Stimulated activated CD4-positive, alpha-beta T cell treated with anti-CD3 and anti-CD28 coated beads, Interleukin-4, amount 100 ng/mL, for 1 hour (primary cell): ENCODE results near the gene PGLYRP2.
"Not testable (repeated sequence)": the region's sequence is repeated elsewhere in the genome, so short reads cannot be mapped to it uniquely, and the experiment has no call there.

ENCODE experiments used
- DNase-seq: peaks from one replicate; pipeline ENCODE4 v3.0.0-alpha.2; 2020

PGLYRP2 gene

DNA sequence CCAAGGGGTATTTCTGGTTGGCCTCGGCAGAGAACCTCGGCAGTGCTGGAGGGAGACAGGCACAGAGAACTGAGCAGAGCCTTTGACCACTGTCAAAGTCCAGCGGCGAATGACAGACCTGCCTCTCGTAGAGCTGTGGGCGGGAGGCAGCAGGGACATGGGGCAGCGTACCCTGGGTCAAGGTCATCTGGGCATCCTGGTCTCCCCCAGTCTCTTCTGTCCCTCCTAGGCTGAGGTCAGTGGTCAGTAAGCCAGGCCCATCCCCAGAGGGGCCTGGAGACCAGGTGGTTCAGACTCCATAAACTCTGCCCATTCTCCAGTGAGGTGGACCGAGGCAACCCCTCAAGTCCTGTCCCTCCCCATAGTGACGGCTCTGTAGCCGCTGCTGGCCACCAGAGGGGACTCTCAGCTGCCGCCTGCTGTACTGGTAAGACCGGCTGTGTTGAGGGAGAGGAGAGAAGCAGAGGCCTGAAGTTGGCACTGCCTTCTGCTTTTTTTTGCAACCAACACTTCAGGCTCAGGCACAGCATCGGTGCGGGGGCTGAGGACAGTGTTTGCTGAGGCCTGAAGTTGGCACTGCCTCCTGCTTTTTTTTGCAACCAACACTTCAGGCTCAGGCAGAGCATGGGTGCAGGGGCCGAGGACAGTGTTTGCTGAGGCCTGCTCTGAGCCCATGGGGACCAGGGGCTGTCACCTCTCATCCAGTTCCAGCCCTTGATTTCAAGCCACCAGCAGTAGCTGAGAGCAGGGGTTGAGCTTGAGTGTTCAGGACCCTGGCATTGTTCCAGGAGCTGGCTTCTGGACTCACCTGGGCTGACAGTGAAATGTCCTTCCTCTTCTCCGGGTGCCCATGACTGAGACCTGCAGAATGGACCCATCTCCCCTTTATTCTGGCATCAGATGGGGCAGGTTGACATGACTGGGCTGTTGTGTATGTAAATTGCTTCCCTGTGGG lies at the start of gene PGLYRP2:
Gene PGLYRP2, minus strand, starts transcription at position 111 of the 955 bp plus-strand sequence. CDS start 130 bp downstream, outside the sequence.
- no peak for DNase-seq

- no peak for DNase-seq
These were observed 48.4 kb upstream of the PGLYRP2 start for GRCh38 chr19:15527705-15528104.

DNA sequence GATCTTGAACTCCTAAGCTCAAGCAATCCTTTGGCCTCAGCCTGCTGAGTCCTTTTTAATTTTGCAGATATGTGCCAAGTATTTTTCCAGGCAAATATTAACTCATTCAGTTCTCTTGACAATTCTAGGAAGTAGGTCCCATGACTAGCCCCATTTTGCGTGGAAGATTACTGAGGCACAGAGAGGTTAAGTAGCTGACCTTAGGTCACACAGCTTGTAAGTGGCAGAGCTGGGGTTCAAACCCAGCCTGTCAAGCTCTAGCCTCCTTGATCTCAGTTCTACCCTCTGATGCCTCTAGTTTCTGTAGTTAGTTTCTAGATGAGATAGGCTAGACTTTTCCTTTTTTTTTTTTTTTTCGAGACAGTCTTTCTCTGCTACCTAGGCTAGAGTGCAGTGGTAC lies 47.1 kb upstream of the PGLYRP2 start:
- no peak for DNase-seq

GRCh38 chr19:15525291-15525690 lies 46.0 kb upstream of the PGLYRP2 start:
- no peak for DNase-seq

DNA sequence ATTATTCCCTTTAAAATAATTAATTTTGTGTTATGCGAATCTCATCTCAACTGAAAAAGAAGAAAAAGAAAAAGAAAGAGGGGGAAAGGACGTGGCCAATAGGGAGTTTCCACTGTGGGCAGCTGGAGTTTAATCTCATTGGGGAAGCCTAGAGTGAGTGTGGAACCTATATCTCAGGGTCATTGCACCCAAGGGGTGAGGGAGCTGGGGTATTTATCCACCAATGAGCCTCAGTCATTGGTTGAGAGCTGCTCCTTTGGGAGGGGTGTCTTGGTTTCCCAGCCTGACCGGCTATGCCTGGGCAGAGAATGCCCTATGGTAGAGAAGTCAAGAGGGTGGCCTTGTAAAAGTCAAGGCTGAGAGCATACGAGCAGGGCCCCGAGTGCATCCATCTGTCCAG lies 45.5 kb upstream of the PGLYRP2 start:
- no peak for DNase-seq

DNA sequence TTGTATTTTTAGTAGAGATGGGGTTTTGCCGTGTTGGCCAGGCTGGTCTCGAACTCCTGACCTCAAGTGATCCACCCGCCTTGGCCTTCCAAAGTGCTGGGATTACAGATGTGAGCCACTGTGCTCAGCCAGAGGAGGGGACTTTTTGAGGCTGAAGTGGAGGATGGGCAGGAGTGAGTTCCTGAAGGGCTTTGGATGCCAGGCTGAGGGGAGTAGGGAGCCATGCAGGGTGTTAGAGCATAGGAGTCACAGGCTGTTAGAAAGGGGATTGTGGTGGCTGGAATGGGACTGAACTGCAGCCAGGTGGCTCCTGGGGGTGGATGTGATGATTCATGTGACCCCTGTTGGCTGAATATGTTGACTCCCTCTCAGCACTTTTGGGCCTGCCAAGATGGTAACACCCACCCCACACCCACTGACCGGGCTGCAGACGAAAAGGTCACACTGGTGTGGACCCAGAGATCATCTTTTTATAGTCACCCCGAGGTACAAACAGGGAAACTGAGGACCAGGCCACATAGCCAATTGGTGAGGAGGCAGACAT lies 40.2 kb upstream of the PGLYRP2 start:
- DNase-seq = no peak

- DNase-seq = no peak
These were observed 38.5 kb upstream of the PGLYRP2 start for GRCh38 chr19:15517778-15518177.

DNA sequence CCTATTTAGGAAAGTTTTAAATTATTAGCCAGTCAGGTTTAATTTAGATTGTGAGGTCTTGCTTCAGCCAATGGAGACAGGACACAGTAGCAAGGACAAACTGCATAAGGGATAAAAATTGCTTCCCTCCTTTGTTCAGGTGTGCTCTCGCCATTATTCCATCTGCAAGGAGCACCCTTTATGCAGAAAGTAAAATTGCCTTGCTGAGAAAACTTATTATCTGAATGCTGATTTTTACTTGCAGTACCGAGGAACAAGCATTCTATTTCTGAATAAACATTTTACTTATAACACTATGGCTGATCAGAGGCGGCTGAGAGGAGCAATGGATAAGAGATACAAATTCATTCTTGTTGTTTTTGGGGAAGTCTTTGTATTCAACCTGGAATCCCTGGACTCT lies 37.1 kb upstream of the PGLYRP2 start:
- no peak for DNase-seq

DNA sequence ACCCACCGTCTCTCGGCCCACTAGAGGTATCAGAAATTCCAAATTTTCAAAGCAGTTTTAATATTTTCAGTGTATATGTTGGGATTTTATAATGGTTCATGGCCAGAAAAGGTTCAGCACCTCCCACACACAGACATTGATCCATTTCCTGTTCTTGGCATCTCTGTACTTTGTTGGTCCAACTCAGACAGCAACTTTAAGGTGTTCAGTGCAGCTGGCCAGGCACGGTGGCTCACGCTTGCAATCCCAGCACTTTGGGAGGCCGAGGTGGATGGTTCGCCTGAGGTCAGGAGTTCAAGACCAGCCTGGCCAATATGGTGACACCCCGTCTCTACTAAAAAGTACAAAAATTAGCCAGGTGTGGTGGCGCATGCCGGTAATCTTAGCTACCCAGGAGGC lies 35.9 kb upstream of the PGLYRP2 start:
- not testable (repeated sequence) for DNase-seq

GRCh38 chr19:15511671-15512424 lies 32.5 kb upstream of the PGLYRP2 start:
- DNase-seq = no peak

DNA sequence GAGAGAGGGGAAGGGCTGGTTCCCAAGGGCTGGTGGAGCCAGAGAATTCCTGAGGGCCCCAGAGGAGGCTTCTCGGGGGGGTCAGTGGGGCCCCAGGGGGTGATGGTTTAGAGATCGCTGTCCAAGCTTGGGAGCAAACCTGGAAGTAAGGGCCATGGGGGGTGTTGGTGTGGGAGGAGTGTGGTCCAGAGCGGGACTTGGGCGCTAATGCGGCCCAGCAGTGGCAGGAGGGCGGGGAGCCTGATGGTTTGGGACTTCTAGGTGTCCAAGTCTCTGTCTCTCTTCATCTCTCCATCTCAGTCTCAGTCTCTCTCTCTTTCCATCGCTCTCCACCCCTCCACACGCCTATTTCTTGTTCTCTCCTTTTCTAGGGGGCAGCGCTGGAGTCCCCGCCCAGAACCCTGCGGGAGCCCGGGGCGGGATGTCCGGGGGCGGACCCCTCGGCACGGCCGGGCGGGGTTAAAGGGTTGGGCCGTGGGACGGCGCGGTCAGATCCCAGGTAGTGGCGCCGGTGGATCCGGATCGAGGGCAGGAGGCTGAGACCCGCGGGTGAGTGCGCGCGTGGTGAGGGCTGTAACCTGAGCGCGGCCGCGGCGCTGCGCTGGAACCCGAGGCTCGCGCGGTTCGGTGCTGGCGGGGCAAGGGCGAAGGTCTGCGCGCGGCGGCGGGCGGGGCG lies 28.9 kb upstream of the PGLYRP2 start, which contains the start of gene CYP4F22:
Gene CYP4F22, plus strand, starts transcription at position 491 of the 676 bp plus-strand sequence. CDS start 16,812 bp downstream, outside the sequence.
- peak; percentile 15 for DNase-seq

DNA sequence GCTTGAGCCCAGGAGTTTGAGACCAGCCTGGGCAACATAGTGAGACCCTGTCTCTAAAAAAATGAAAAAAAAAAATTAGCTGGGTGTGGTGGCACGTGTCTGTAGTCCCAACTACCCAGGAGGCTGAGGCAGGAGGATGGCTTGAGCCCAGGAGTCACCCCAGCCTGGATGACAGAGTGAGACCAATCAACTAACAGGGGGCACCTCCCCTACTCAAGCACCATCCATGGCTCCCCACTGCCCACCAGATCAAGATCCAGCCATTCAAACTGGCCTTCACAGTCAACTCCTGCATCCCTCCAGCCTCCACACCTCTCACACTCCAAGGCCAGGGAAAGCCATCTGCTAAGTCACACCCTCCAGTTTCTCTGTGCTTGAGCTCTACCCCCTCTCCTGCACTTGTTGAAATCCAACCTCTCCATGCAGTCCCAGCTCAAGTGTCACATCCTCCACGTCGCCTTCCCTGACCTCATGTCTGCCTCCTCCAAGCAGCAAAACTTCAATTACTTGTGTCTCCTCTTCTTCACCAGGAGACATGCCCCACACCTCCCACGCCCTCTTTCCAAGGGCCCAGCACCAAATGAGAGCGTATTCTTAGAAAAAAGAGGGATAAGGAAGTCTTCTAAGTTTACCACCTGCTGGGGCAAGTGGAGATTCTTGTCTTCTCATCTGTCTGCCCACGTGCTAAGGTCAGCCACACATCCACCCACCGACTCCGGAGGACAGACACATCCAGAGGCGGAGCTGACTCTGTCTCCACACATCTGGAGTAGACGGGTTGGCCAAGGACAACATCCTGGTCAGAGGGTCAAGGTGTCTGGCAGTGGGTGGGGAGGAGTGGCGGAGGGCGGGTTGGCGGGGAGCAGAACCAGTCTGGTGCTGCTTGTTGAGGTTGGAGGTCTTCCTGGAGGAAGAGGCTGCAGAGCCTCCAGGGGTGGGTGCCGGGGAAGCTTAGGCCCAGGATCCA lies 28.1 kb upstream of the PGLYRP2 start:
- DNase-seq = no peak

- no peak for DNase-seq
These were observed 26.8 kb upstream of the PGLYRP2 start for GRCh38 chr19:15506074-15506571.

DNA sequence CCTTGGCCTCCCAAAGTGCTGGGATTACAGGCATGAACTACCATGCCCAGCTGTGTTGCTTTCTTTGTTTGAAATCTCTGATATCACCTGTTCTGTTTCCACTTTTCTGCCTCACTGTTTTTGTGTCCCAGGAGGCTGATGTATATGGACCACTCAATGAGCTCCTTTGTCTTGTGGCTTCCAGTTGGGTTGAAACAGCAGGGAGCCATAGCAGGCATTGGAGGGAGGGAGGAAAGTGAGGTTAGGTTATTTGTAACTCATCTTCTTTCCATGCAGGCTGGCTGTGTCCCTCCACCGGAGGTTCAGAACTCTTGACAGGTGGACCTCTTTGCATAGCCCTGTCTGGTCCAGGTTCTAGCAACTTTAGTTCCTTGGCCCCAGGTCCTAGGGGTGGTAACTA lies 23.0 kb upstream of the PGLYRP2 start:
- DNase-seq = no peak

DNA sequence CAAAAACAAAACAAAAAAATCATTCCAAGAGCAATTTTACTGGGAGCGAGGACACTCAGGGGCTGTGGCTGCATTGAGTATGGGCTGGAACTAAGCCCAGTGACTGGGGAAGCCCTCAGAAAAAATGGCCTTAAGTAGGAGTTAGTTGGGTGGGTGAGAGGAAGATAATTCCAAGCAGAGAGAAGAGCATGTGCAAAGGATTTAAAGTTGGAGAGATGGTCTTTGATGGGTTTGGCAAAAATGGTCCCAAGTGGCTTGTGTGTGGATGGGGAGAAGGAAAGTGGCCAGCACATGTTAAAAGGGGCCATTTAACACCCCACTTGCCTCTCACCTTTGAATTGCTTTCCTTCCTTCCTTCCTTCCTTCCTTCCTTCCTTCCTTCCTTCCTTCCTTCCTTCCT lies 22.3 kb upstream of the PGLYRP2 start:
- DNase-seq = no peak

- DNase-seq = no peak
These were observed 19.6 kb upstream of the PGLYRP2 start for GRCh38 chr19:15498910-15499309.

DNA sequence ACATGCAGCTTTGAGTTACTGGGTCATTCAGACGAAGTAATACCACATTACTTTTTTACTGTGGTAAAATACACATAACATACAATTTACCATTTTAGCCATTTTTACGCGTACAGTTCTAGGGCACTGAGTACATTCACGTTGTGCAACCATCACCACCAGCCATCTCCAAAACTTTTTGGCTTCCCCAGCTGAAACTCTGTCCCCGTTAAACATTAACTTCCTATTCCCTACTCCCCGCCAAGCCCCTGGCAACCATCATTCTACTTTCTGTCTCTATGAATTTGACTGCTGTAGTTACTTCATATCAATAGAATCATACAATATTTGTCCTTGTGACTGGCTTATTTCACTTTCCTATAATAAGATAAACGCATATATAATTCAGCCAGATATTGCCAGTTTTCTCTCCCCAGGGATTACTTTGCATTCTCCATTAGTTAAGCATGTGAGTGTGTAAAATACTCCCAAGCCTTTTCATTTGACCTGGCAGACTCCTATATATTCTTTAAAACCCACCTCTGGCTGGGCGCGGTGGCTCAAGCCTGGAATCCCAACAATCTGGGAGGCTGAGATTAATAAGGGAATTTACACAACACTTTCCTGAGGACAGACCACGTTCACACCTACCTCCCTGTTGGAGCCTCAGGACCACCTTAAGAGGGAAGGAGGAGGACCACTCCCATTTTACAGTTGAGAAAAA lies 19.0 kb upstream of the PGLYRP2 start:
- no peak for DNase-seq

DNA sequence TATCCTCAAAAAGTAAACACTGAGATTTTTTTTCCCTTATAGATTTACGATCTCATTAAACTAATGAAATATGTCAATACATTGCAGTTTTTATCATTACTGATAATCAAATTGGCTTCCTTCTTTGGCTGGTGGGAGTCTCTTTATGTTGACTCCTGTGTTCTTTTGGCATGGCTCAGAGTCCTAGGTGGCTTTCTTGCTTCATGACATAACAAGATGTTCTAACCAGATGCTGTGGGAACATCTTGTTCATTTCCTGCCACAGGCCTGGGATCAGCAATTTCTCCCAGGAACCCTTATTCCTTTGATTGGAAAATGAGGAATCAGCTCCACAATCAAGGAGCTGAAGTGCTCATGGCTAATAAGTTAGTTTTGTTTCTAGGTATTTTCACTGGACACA lies 15.8 kb upstream of the PGLYRP2 start:
- no peak for DNase-seq

DNA sequence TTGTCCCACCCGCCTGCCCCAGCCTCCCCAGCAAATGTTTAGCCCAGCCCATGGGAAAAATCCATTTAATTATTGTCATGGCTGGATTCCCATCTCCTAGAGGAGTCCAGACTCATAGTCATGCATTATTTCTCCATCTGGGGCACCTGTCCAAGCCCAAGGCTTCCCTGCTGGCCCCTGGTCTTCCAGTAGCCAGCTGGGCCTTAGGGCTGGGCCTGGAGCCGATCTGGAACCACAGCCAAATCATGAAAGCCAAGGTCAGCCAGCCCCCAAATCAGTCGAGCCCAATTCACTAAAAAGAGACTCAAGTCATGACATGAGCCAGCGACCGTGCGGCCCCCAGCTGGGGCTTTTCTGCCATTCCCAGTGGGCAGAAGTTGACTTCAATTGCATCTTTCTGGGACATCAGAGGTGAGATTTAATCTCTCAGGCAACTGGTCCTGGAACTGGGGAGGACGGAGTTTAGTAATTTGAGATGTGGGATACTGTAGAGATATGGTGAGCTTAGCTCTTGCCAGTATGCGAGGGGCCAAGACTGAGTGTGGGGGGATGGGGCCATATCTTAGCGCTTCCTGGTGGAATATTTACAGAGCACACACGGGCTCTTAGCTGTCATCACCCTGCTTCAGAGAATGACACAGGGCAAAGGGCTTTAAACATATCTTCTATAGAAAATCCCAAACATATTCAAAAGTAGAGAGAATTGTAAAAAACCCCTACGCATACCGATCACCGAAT lies 9.4 kb upstream of the PGLYRP2 start:
- DNase-seq = no peak

DNA sequence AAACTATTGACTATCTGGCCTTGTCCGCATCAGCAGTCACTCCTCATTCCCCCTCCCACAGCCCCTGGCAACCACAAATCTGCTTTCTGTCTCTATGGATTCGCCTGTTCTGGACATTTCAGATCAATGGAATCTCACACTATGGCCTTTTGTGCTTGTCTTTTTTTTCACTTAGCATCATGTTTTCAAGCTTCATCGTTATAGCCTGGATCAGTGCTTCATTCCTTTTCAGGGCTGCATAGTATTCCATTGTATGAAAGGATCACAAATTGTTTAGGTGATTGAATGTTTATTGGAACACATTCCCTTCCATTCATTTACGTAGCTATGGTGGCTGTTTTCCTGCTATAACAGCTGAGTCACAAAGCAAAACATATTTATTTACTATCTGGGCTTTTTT lies 7.7 kb upstream of the PGLYRP2 start:
- no peak for DNase-seq
